ENCODE data around the gene ATP8B1. TPM values are rescaled to one million over a fixed set of nuclear protein-coding genes. Genes with fewer than 3 reads are reported as not detected.

ATP8B1 gene
- total and polyA plus RNA-seq, 2 of the 8 experiments (the other 6 are each of a cell fraction or from before 2014, with no cell fraction given): 1.1 to 4.6 TPM

DNA sequence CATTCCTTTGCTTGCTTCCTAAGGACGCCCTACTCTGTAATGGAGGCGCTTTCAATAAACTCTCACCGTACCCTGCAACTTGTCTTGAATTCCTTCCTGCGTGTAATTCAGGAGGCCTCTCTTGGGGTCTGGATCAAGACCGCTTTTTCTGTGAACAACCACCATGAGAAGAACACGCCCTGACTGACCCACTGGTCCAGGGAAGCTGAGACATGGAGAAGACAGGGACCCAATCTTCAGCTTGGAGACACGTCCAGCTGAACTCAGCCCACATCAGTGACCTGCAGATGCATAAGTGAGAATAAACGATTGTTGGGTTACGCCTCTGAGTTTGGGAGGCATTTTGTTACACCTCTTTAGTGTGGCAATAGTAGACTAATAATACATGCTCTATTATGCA is 173.7 kb downstream of the ATP8B1 start (continued):
- TF ChIP-seq CEBPB (IDR thresholded peaks at IDR 0.05; ENCODE audit: low read depth, low read length) (no peak), ASH2L (IDR thresholded peaks at IDR 0.05; ENCODE audit: low read length) (no peak), SIN3A (conservative IDR thresholded peaks at IDR 0.05 in 1 of 2, IDR thresholded peaks at IDR 0.05 in 1 of 2; ENCODE audit: low read depth in 1 of 2, low read length in 2 of 2) (no peak), SUZ12 (IDR thresholded peaks at IDR 0.05; ENCODE audit: low read length) (no peak), SP4 (IDR thresholded peaks at IDR 0.05; ENCODE audit: low read length) (no peak), TCF12 (IDR thresholded peaks at IDR 0.05; ENCODE audit: low read depth, low read length) (no peak)

Data from H1 (cell line).